22Rv1 (cell line): Measurements from ENCODE around the gene AUTS2.

Experiments
- CTCF ChIP-seq: fragments of 450-650 bp; IDR thresholded peaks from 2 replicates; pipeline ENCODE4 v1.5.1; 2017; ENCODE audit warnings: mild to moderate bottlenecking
- ZFX ChIP-seq: fragments of 450-650 bp; IDR thresholded peaks from 2 replicates; pipeline ENCODE4 v1.6.1; 2017; ENCODE audit warnings: antibody characterized with exemption, borderline replicate concordance

DNA sequence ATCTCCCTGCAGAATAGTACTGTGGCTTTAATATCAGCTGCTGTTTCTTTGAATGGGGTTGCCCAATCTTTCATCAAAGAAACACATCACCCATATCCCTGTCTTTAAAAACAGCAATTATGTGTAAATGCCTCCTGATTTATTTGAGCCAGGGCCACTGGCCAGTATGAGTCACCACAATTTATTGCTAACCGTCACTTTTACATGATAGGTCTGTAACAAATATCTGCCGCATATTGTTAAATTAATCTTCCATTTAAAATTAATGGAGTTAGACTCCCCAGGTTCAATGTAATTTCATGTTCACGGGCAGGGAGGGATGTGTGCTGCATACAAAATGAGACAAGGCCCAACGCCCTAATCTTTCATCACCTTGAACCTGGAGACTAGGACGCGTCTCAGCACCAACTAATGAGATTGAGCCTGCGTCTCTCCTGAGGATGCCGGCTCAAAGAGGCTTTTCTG, 673.4 kb downstream of the AUTS2 start:
- TF ChIP-seq CTCF (no peak), ZFX (no peak)
